Measurements from ENCODE around the gene MAP3K20.

- no peak for TF ChIP-seq CTCF (IDR thresholded peaks at IDR 0.05)
- no peak for TF ChIP-seq USF1 (IDR thresholded peaks at IDR 0.05; ENCODE audit: borderline replicate concordance, low read depth)
- no peak for TF ChIP-seq MXI1 (IDR thresholded peaks at IDR 0.05; ENCODE audit: low read depth, low read length)
- no peak for TF ChIP-seq JUND (IDR thresholded peaks at IDR 0.05)
- no peak for TF ChIP-seq SIN3A (IDR thresholded peaks at IDR 0.05; ENCODE audit: borderline replicate concordance, low read depth, low read length)
- TF ChIP-seq POLR2AphosphoS5 (IDR thresholded peaks at IDR 0.05; ENCODE audit: low read depth, low read length) = no peak
- no peak for TF ChIP-seq EP300 (IDR thresholded peaks at IDR 0.05; ENCODE audit: borderline replicate concordance in 1 of 2, low read depth in 1 of 2, low read length in 1 of 2)
Observed at GRCh38 chr2:173286153-173286809, 210.6 kb downstream of the MAP3K20 start.

All from SK-N-SH (cell line).